Skin of body (tissue), 2 donors: Measurements from ENCODE around the gene DPM1. TPM values are rescaled to one million over a fixed set of nuclear protein-coding genes. Genes with fewer than 3 reads are reported as not detected.
"Not testable (repeated sequence)": the region's sequence is repeated elsewhere in the genome, so short reads cannot be mapped to it uniquely, and the experiment has no call there.

Experiments used
- DNase-seq: peaks from one replicate; lab custom pipeline; 2025; lab: John Stamatoyannopoulos, UW
- total RNA-seq: library from RNA; depleted of rRNA; stranded (reverse); fragments of >200 nt; gene quantifications from one replicate; pipeline ENCODE4 v1.2.3, GENCODE V29; 2014

The DPM1 gene
- total RNA-seq, 1 donor from 2014 or later: 41.2 TPM

DNA sequence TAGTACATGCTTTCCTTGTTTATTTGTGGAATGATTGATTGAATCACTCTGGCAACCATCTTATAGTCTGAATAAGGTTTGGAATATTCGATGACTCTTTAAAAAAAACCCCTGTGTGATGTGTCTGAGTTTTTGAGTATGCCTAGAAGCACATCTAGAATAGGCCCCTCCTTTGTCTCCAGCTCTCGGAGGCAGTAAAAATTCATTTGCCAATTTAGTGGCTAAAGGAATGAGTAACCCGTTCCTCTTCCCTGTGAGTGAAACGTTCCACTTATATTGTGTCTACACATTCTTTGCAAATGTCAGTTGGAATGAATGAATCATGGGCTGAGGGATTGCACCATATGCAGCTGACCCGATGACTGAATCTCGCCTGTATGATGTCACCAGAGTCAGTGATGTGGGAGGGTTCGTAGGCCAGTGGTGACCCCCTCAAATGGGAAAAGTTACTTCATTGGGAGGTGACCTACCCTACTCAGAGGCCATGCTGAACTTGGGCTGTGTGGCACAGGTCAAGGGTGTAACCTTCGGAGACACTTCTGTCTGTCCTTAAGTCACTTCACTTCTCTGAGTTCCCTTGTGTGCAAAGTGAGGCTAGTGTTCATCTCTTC lies 21.8 kb upstream of the DPM1 start:
- DNase-seq: no peak

- DNase-seq: not testable (repeated sequence)
Measured at GRCh38 chr20:50978533-50978932, 20.2 kb upstream of the DPM1 start.

DNA sequence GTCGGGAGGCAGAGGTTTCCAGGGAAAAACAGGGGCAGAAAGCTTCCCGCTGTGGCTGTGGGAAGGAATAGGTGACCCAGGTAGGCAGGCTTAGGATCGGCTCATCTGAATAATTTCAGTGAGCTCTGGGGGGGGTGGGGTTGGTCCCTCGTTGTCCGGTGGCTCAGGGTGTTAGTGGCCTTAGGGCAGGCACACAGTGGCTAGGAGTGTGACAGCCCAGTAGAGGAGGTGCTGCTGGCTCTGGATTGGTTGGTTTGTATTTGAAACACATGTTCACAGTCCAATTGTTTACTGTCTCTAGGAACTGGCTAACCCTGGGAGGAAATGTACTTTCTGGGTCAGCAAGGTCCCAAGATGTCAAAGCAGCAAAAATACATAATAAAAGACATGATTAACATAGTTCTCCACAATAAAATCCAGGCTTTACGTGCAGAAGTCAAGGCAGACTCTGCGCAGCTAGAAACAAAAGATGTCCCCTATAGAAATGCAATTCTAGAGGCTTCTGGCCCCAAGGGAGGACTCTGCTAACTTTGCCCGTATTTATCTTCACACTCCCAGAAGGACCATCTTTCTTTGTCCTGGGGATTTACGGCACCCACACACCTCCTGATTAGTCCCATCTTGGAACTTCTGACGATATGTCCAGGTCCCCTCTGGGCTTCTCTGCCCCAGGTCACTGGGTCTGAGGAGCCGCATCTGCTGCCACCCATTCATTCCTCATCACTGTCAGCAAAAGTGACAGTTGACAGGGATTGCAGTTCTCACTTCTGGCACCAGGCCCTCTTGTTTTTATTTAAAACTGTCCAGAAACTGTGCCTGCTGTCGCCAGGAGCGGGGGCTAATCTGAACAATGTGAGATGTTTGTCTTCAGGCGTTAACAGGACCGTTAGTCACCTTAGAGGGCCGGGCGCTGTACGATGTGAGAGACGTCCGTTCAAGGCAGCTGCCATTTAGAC lies 19.0 kb upstream of the DPM1 start:
- DNase-seq: no peak

DNA sequence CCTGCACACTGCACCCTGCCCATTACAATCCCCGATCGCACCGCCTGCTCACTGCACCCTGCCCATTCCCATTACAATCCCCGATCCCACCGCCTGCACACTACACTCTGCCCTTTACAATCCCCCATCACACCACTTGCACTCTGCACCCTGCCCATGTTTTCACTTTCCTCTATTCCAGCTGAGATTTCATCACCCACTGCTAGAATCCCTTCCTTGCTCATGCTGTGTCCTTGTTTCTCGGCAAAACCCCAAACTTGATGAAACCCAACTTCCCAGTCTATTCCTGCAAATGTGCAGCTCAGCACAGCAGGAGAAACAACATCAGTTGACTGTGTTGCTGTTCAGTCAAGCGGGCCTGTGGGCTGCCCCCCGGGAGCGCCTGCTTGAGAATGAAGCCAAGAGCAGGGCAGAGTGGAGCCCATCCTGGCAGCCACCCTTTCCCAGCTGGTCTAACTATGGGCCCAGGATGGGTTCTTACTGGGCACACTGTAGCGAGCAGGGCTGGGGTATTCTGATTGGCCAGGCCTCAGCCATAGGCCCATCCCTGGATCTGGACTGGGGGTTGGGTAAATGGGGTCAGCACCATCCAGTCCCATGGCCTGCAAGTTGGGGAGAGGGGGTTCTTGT lies 17.5 kb upstream of the DPM1 start:
- DNase-seq: no peak

DNA sequence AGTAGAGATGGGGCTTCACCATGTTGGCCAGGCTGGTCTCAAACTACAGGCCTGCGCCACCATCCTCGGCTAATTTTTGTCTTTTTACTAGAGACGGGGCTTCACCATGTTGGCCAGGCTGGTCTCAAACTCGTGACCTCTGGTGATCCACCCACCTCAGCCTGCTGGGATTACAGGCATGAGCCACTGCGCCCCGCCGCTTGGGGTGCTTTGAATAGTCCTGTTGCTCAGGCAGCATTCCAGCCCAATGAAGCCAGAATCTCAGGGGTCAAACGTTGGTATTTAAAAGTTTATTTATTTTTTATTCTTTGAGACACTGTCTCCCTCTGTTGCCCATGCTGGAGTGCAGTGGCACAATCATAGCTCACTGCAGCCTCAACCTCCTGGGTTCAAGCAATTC lies 11.6 kb upstream of the DPM1 start:
- no peak for DNase-seq

- DNase-seq: no peak
Measured at GRCh38 chr20:50969435-50969834, 11.1 kb upstream of the DPM1 start.

GRCh38 chr20:50968289-50968688 lies 10.0 kb upstream of the DPM1 start:
- no peak for DNase-seq

GRCh38 chr20:50967586-50967985 lies 9.3 kb upstream of the DPM1 start:
- no peak for DNase-seq

- no peak for DNase-seq
Measured at GRCh38 chr20:50959543-50960126, 1.3 kb upstream of the DPM1 start.

DNA sequence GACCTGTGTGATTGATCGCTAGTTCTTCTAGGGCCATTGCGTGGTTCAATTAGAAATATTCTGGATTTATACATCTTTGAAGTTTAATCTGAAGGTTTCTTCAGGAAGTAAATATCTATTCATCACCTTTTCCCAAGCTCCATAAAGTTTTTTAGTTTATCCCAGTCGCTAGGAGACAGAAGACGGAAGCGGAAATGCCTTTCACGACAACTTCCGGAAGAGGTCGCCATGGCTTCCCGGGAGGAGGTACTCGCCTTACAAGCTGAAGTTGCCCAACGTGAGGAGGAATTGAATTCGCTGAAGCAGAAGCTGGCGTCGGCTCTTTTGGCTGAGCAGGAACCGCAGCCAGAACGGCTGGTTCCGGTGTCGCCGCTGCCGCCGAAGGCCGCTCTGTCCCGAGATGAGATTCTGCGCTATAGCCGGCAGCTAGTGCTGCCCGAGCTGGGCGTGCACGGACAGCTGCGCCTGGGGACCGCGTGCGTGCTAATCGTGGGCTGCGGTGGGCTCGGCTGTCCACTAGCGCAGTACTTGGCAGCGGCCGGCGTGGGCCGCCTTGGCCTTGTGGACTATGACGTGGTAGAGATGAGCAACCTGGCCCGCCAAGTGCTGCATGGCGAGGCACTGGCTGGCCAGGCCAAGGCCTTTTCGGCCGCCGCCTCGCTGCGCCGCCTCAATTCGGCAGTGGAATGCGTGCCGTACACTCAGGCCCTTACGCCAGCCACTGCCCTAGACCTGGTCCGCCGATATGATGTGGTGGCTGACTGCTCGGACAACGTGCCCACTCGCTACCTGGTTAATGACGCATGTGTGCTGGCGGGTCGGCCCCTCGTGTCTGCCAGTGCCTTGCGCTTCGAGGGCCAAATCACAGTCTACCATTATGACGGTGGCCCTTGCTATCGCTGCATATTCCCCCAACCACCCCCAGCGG lies 547 bp upstream of the DPM1 start, which contains the start of gene MOCS3:
MOCS3 (plus strand) TSS at position 204 of the 928 bp plus-strand sequence; CDS start at position 229, 25 bp downstream.
- DNase-seq: peak; percentile 94

- peak; percentile 17 for DNase-seq
Measured at GRCh38 chr20:50957276-50957675, 1.1 kb downstream of the DPM1 start.

GRCh38 chr20:50953821-50954220 lies 4.5 kb downstream of the DPM1 start:
- DNase-seq: no peak

DNA sequence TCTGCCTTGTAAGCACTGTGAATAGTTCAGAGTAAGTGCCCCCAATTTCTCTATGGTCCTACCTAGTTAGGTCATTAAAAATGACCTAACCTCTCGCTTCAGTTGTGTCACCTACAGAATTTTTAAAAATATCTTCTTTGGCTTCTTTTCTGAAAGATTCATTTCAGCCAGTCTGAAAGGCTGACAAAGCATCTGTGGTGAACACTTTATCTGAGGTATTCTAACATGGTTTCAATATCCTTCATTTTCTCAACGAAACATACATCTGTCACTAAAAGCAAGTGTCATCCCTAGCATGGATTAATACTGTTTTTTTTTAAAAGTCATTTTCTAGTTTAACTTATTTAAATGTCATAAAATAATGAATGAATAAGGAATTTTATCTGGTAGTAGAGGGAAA lies 5.1 kb downstream of the DPM1 start:
- DNase-seq: no peak

- DNase-seq: no peak
Measured at GRCh38 chr20:50948132-50948785, 10.1 kb downstream of the DPM1 start.

DNA sequence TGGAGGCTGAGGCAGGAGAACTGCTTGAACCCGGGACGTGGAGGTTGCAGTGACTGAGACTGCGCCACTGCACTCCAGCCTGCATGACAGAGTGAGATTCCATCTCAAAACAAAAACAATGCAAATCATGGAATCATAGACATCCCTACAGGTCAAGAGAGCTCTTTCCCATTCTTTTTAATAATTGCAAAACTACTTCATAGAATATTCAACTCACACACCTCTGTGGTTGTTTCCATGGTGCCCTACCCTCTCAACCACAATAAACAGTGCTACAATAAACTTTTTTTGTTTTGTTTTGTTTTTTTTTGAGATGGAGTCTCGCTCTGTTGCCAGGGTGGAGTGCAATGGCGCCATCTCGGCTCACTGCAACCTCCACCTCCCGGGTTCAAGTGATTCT lies 15.3 kb downstream of the DPM1 start:
- no peak for DNase-seq

DNA sequence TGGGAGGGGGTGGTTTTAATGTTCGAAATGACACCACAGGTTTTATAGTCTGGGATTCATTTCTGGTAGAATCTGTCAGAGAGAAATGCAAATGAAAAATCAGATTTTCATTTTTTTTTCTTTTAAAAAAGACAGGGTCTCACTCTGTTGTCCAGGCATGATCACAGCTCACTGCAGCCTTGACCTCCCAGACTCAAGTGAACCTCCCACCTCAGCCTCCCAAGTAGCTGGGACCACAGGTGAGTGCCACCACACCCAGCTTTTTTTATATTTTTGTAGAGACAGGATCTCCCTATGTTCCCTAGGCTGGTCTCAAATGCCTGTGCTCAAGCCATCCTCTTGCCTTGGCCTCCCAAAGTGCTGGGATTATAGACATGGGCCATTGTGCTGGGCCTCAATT lies 24.7 kb downstream of the DPM1 start:
- DNase-seq: no peak

DNA sequence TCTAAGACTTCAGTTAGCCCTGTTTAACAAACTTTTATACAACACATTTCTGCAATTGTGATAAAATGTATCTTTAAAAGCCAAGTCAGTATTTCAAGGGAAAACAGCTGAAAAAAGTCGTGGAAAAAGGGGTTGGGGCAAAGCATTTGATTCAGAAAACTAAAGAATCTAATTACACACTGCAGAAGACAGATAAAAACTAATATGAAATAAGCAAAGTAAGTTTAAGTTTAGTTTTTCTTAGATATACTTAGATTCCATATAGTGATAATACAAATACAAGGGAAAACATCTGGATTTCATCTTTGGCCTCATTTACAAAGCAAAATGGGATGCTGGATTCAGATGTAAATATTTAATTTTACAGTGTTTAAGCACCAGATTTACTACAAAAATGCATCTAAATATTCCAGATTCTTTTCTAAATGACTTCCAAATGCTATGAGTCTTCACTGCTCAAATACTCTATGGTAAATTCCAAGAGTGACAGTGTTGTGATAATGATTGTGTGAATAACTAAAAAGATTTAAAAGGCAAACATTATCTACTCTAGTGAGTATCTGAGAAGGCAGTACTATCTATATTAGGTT lies 25.5 kb downstream of the DPM1 start:
- peak; percentile 75 for DNase-seq

DNA sequence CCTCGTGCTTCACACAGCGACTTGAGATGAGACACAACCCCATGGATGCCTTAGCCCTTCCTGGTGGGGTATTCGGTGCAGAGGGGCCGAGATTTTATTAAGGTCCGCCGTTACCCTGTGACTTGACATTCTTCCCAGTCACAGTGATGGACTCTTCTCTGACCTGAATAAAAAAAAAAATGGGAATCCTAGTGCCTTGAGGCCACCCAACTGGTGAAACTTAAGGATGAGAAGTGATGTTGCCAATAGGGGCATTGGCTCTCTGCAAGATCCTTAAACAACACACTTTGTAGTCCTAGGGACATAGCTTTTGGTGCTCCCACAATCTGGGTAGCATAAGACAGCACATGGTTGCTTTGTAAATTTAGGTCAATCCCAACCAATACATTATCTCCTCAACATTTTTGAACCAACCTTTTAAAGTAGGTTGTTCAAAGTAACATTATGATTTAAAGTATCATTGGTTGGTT lies 26.3 kb downstream of the DPM1 start:
- DNase-seq: no peak

- peak; percentile 88 for DNase-seq
Measured at GRCh38 chr20:50931306-50932015, 26.9 kb downstream of the DPM1 start, which contains the start of gene ADNP. Gene ADNP, minus strand, starts transcription at chr20:50931437. Its CDS starts 27,441 bp downstream, at chr20:50903996.
